Stimulated activated CD4-positive, alpha-beta T cell treated with anti-CD3 and anti-CD28 coated beads, Interleukin-12 subunit alpha, Interleukin-12 subunit beta, amount 100 ng/mL, for 48 hours (primary cell): ENCODE data around the gene NSUN2.
"Not testable (repeated sequence)": the region's sequence is repeated elsewhere in the genome, so short reads cannot be mapped to it uniquely, and the experiment has no call there.

Experiments used
- DNase-seq, 3 donors: peaks; one replicate each; pipeline ENCODE4 v3.0.0-alpha.2; 2020; ENCODE audit warnings: low read depth in 2 of 3, low spot score in 1 of 3

NSUN2 gene

GRCh38 chr5:6632888-6633468 lies at the start of gene NSUN2, which contains the start of gene SRD5A1:
Gene NSUN2, minus strand, starts transcription at chr5:6633044. Its CDS starts 65 bp downstream, at chr5:6632979.
Gene SRD5A1, plus strand, starts transcription at chr5:6633440. Its CDS starts 137 bp downstream, at chr5:6633577.
- DNase-seq = peak; percentile 79 to 87 (median 84)

- no peak for DNase-seq
Observed at GRCh38 chr5:6682239-6682638, 49.4 kb upstream of the NSUN2 start.

GRCh38 chr5:6681682-6682081 lies 48.8 kb upstream of the NSUN2 start:
- DNase-seq = no peak

- DNase-seq = no peak
Observed at GRCh38 chr5:6680922-6681321, 48.1 kb upstream of the NSUN2 start.

- DNase-seq = no peak
Observed at GRCh38 chr5:6678385-6678784, 45.5 kb upstream of the NSUN2 start.

- DNase-seq = no peak
Observed at GRCh38 chr5:6676702-6677101, 43.9 kb upstream of the NSUN2 start.

GRCh38 chr5:6675784-6676491 lies 43.1 kb upstream of the NSUN2 start:
- no peak for DNase-seq

GRCh38 chr5:6674886-6675285 lies 42.0 kb upstream of the NSUN2 start:
- no peak for DNase-seq

GRCh38 chr5:6674421-6674820 lies 41.6 kb upstream of the NSUN2 start:
- no peak for DNase-seq

GRCh38 chr5:6673963-6674362 lies 41.1 kb upstream of the NSUN2 start:
- DNase-seq = no peak

GRCh38 chr5:6673031-6673430 lies 40.2 kb upstream of the NSUN2 start:
- DNase-seq = no peak

GRCh38 chr5:6668717-6669116 lies 35.9 kb upstream of the NSUN2 start:
- DNase-seq = not testable (repeated sequence)

- DNase-seq = no peak
Observed at GRCh38 chr5:6667648-6668047, 34.8 kb upstream of the NSUN2 start.

GRCh38 chr5:6666762-6667161 lies 33.9 kb upstream of the NSUN2 start:
- DNase-seq = no peak

- no peak for DNase-seq
Observed at GRCh38 chr5:6660688-6661087, 27.8 kb upstream of the NSUN2 start.

GRCh38 chr5:6659941-6660684 lies 27.3 kb upstream of the NSUN2 start:
- no peak for DNase-seq

- DNase-seq = no peak
Observed at GRCh38 chr5:6656680-6657079, 23.8 kb upstream of the NSUN2 start.

- DNase-seq = no peak
Observed at GRCh38 chr5:6655432-6655831, 22.6 kb upstream of the NSUN2 start.

- DNase-seq = no peak
Observed at GRCh38 chr5:6652025-6652424, 19.2 kb upstream of the NSUN2 start.

GRCh38 chr5:6649681-6650080 lies 16.8 kb upstream of the NSUN2 start:
- no peak for DNase-seq

- no peak for DNase-seq
Observed at GRCh38 chr5:6649186-6649585, 16.3 kb upstream of the NSUN2 start.
